KMS-11 (cell line): Measurements from ENCODE around the gene TLX1.
"Not testable (repeated sequence)": the region's sequence is repeated elsewhere in the genome, so short reads cannot be mapped to it uniquely, and the experiment has no call there.

ENCODE experiments used
- H2AFZ ChIP-seq: fragments of 200-600 bp; sonication (generic); 2 replicates; pipeline ENCODE4 v1.6.1; 2016; ENCODE audit warnings: antibody characterized with exemption, mixed run types, low read depth
- H3K27ac ChIP-seq: fragments of 200-600 bp; sonication (generic); 2 replicates; pipeline ENCODE4 v1.6.1; 2016; ENCODE audit warnings: mild to moderate bottlenecking, mixed run types
- H3K27me3 ChIP-seq: fragments of 200-600 bp; sonication (generic); 2 replicates; pipeline ENCODE4 v1.6.1; 2017; ENCODE audit warnings: mild to moderate bottlenecking, low read depth, mixed run types, moderate library complexity; ENCODE audit not compliant: insufficient read depth
- H3K36me3 ChIP-seq: fragments of 200-600 bp; sonication (generic); 2 replicates; pipeline ENCODE4 v1.6.1; 2017; ENCODE audit warnings: mild to moderate bottlenecking, mixed run types; ENCODE audit not compliant: insufficient read depth
- H3K4me1 ChIP-seq: fragments of 200-600 bp; sonication (generic); 2 replicates; pipeline ENCODE4 v1.6.1; 2016; ENCODE audit warnings: mild to moderate bottlenecking, low read depth, mixed run types; ENCODE audit not compliant: poor library complexity, severe bottlenecking
- H3K4me2 ChIP-seq: fragments of 200-600 bp; sonication (generic); 2 replicates; pipeline ENCODE4 v1.7.0; 2016; ENCODE audit warnings: mild to moderate bottlenecking, mixed run types
- H3K4me3 ChIP-seq: fragments of 200-600 bp; sonication (generic); IDR thresholded peaks from 2 replicates; pipeline ENCODE4 v1.6.1; 2017; ENCODE audit warnings: low read depth, low read length, mixed read lengths; ENCODE audit not compliant: insufficient read depth
- H3K79me2 ChIP-seq: fragments of 200-600 bp; sonication (generic); 2 replicates; pipeline ENCODE4 v1.6.1; 2016; ENCODE audit warnings: low read depth, mixed run types; ENCODE audit not compliant: insufficient read depth
- H3K9ac ChIP-seq: fragments of 200-600 bp; sonication (generic); 2 replicates; pipeline ENCODE4 v1.6.1; 2016; ENCODE audit warnings: mild to moderate bottlenecking, mixed run types
- H4K20me1 ChIP-seq: fragments of 200-600 bp; sonication (generic); 2 replicates; pipeline ENCODE4 v1.6.1; 2016; ENCODE audit warnings: mild to moderate bottlenecking, mixed run types; ENCODE audit not compliant: insufficient read depth
- CTCF ChIP-seq: fragments of 200-600 bp; sonication (generic); conservative IDR thresholded peaks from 2 replicates; pipeline ENCODE4 v1.6.1; 2017; ENCODE audit warnings: low read depth, mild to moderate bottlenecking, antibody characterized with exemption, low read length, moderate library complexity, mixed read lengths

Gene TLX1

GRCh38 chr10:101145750-101146391, 14.8 kb downstream of the TLX1 start:
- no peaks in the 10 kb centered on the region for H4K20me1 ChIP-seq

DNA sequence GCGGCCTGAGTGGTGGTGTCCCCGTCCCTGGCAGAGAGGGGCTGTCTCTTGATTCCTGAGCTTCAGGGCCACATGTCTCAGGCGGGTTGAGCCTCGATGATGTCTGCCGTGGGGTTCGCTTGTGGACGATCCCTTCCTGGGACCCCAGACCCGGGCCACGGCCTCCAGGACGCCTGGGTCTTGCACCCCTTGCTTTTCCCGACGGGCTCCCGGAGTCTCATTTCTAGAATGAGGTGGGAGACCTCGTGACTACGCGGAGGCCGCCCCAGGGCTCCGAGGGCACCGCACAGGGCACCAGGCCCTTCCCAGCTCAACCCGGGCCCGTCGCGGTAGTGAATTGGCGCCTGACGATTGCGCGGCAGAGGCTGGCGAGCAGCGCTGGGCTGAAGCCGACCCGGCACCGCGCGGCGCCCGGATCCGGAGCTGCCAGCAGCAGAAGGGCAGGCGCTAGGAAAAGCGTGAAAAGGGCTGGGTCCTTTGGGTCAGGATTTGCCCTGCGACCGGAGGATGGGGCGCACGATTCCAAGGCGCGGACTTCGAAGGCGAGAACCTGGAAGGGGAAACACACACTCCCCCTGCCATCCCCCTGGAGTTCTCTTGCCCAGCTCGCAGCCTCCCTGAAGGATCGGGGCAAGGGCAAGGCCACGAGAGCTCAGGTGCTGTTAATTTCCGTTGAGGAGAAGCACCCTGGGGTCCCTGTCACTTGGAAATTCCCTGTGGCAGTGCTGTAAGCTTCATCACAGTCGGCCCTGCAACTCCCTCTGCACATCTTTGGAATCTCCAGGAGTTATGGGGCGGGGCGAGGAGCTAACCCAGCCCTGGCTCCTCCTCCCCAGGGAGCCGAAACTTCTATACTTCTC, 15.5 kb downstream of the TLX1 start:
- Histone ChIP-seq H3K27me3 (peaks cover 47% of the 10 kb centered on the region), H3K9ac (no peak overlapping the region), H3K4me3 (no peak overlapping the region), H3K4me1 (peaks cover 8% of the 10 kb centered on the region), H3K36me3 (no peaks in the 10 kb centered on the region), H3K4me2 (no peak overlapping the region), H3K79me2 (no peaks in the 10 kb centered on the region), H4K20me1 (no peaks in the 10 kb centered on the region), H2AFZ (no peak overlapping the region), H3K27ac (no peak overlapping the region)
- no peak for TF ChIP-seq CTCF

More at GRCh38 chr10:101145750-101146391, 14.8 kb downstream of the TLX1 start:
- Histone ChIP-seq H3K4me3 (no peak overlapping the region), H3K4me2 (no peak overlapping the region), H3K79me2 (no peaks in the 10 kb centered on the region), H3K27ac (no peak overlapping the region), H2AFZ (no peak overlapping the region), H3K36me3 (no peaks in the 10 kb centered on the region), H3K9ac (no peak overlapping the region), H3K27me3 (peaks cover 47% of the 10 kb centered on the region), H3K4me1 (peaks cover 8% of the 10 kb centered on the region)
- TF ChIP-seq CTCF, result no peak

DNA sequence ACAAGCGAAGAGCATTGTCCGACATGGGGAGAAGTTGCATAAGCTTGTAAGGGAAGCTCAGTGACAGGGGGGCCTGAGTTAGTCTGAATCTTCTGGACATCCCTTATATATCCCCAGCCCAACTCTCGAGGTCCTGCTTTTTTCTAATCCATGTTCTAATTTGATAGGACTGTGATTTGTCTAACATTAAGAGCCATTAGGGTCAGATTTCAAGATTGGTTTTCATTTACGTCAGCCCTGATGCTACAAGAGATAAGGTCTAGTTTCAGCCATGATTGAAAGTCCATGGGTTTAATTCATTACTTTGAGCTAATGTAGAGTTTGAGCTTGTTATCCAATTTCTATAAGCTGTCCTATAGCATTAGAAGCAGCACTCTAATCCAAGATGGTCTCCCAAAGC, 20.3 kb downstream of the TLX1 start:
- Histone ChIP-seq H2AFZ (no peak overlapping the region), H3K4me3 (no peak overlapping the region), H3K9ac (no peak overlapping the region), H3K4me1 (no peaks in the 10 kb centered on the region), H3K27ac (no peak overlapping the region), H3K36me3 (no peaks in the 10 kb centered on the region), H3K79me2 (no peaks in the 10 kb centered on the region), H3K4me2 (no peak overlapping the region), H4K20me1 (no peaks in the 10 kb centered on the region), H3K27me3 (peaks cover 14% of the 10 kb centered on the region)
- TF ChIP-seq CTCF, result no peak

GRCh38 chr10:101152316-101152715, 21.2 kb downstream of the TLX1 start:
- no peak overlapping the region for H2AFZ ChIP-seq
- H3K4me2 ChIP-seq, result no peak overlapping the region
- H3K4me1 ChIP-seq, result no peaks in the 10 kb centered on the region
- TF ChIP-seq CTCF, result no peak
- no peak overlapping the region for H3K4me3 ChIP-seq
- H3K79me2 ChIP-seq, result no peaks in the 10 kb centered on the region
- H4K20me1 ChIP-seq, result no peaks in the 10 kb centered on the region
- no peaks in the 10 kb centered on the region for H3K36me3 ChIP-seq
- H3K9ac ChIP-seq, result no peak overlapping the region
- H3K27ac ChIP-seq, result no peak overlapping the region
- H3K27me3 ChIP-seq, result peaks cover 5% of the 10 kb centered on the region

GRCh38 chr10:101154506-101154905, 23.4 kb downstream of the TLX1 start:
- not testable (repeated sequence) for H3K4me2 ChIP-seq, H3K9ac ChIP-seq, H3K27ac ChIP-seq, H3K79me2 ChIP-seq, H4K20me1 ChIP-seq, H3K27me3 ChIP-seq, H3K36me3 ChIP-seq, H3K4me3 ChIP-seq, H3K4me1 ChIP-seq, H2AFZ ChIP-seq
